RPMI7951 (cell line): ENCODE measurements around the gene RBPJL. TPM values are rescaled to one million over a fixed set of nuclear protein-coding genes. Genes with fewer than 3 reads are reported as not detected.

ENCODE experiments used
- DNase-seq: peaks from one replicate; pipeline ENCODE4 v3.0.0-alpha.2; 2012; ENCODE audit warnings: low read depth
- total RNA-seq: library from RNA; depleted of rRNA; stranded (reverse); fragments of >200 nt; shearing (Covaris generic); gene quantifications from 2 replicates; pipeline ENCODE4 v1.2.3, GENCODE V29; 2014; rRNA removed

RBPJL gene, protein sequence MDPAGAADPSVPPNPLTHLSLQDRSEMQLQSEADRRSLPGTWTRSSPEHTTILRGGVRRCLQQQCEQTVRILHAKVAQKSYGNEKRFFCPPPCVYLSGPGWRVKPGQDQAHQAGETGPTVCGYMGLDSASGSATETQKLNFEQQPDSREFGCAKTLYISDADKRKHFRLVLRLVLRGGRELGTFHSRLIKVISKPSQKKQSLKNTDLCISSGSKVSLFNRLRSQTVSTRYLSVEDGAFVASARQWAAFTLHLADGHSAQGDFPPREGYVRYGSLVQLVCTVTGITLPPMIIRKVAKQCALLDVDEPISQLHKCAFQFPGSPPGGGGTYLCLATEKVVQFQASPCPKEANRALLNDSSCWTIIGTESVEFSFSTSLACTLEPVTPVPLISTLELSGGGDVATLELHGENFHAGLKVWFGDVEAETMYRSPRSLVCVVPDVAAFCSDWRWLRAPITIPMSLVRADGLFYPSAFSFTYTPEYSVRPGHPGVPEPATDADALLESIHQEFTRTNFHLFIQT
- not detected in 2 replicates for total RNA-seq

DNA sequence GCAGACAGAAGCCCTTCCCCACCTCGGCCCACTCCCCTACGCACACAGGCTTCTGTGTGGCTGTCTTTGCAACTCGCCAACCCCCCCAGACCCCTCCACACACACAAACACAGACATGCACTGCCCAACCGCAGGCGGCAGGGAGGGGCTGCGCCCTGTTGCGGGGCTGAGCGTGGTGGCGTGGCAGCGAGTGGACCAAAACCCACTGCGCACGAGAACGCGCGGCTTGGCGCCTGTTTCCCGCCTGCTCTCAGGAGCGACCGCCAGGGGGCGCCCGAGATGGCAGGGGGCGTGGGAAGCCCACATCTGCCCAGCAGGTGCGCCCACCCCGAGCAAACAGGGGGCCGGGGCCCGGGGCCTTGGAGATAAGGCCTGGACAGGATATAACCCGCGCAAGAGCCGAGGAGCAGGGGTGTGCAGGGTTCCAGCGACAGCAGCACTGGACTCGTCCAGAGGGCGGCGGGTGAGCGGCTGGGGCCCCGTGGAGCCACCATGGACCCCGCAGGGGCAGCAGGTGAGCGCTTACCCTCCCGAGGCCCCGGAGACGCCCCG lies at the start of gene RBPJL:
Gene RBPJL, plus strand, starts transcription at position 410 of the 552 bp plus-strand sequence. Its CDS starts 83 bp downstream, at position 493.
- DNase-seq = no peak

GRCh38 chr20:45257161-45257560 lies 49.5 kb upstream of the RBPJL start:
- no peak for DNase-seq

- DNase-seq = no peak
Observed at GRCh38 chr20:45257711-45258110, 48.9 kb upstream of the RBPJL start.

DNA sequence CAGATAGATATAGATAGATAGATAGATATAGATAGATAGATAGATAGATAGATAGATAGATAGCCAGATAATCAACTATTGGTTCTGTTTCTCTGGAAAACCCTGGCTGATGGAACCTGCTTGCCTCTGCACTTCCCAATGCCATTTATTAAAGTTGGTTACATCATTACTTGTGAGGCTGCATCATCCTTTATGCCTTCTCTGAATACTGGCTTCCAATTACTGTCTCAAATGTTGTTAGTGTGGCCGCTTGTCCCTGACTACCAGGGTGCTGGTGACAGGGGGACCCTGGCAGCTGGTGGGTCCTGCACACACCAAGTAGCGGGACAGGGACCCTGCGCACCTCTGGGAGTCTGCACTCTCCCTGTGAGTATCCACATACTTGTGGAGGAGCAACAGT lies 48.4 kb upstream of the RBPJL start:
- no peak for DNase-seq

GRCh38 chr20:45258664-45259063 lies 48.0 kb upstream of the RBPJL start:
- DNase-seq = no peak

- no peak for DNase-seq
Observed at GRCh38 chr20:45263556-45264266, 42.9 kb upstream of the RBPJL start.

- DNase-seq = no peak
Observed at GRCh38 chr20:45266977-45267376, 39.7 kb upstream of the RBPJL start.

GRCh38 chr20:45268531-45268930 lies 38.1 kb upstream of the RBPJL start:
- no peak for DNase-seq

DNA sequence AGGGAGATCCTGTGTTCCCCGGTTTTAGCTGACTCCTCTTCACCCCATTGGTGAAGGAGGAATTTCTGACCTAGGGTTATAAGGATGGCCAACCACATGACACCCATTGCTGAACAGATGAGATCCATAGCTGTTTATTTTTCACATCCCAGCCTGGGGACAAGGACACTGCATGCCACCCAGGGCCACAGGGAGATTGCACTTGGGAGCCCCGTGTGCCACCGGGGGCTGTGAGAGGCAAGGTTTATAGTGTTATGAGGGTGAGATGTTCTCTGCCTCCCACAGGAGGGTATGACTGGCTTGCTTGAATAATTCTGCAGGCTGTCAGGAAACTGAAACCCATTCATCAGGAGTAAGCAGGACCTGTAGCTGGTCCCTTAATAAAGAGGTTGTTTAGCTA lies 37.6 kb upstream of the RBPJL start:
- no peak for DNase-seq

- DNase-seq = no peak
Observed at GRCh38 chr20:45269754-45270270, 36.8 kb upstream of the RBPJL start.

DNA sequence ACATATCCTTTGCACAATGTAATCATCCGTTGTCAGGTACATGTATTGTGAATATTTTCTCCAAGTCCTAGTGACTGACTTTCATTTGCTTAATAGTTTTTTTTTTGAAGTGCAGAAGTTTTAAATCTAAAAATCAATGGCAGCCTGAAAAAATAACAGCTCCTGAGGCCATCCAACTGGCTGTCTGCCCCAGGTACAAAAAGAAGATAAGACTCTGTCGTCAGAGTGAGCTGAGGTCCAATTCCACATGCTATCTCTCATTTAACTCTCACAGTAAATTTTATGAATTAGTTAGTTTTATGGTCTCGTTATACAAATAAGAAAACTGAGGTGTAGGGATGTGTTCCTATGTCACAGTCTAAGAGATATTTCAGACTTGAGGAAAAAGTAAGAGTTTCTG lies 31.3 kb upstream of the RBPJL start:
- DNase-seq = no peak

DNA sequence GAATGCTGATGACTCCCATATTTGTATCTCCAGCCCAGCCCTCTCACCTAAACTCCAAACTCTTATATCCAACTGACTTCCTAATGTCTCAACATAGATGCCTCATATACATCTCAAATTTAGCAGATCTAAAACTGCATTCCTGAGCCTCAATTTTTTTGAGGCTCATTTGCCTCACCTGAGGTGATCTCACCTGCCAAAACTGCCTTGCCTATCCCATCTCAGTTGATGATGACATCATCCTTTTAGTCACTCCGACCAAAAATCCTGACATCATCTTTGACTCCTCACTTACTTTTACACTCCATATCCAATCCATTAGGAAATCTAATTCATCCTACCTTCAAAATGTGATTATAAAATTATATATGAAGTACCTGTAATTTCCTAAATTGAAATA lies 26.6 kb upstream of the RBPJL start:
- DNase-seq = no peak

GRCh38 chr20:45282700-45283550 lies 23.7 kb upstream of the RBPJL start:
- no peak for DNase-seq

DNA sequence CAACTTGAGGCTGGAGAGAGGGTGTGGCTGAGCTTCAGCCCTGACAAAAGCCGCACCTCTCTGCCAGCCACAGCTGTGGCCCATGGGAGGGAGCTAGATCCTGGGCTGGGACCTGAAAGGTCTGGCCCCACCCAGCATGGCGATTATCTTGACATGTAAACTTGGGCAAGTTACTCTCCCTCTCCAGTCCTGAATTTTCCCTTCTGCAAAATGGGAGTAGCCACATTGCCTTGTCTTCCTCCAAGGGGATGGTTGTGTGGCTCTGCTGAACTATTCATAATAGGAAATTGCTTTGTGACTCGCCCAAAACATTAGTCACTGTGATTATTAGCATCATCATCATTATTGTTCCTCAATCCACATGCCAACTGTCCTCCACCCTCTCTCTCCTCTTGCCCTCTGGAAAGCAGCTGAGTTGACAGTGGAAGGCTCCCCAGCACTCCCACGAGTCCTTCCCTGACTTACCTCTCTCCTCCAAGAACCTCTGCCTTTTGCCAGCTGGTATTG lies 23.0 kb upstream of the RBPJL start:
- DNase-seq = no peak

- no peak for DNase-seq
Observed at GRCh38 chr20:45288376-45288775, 18.3 kb upstream of the RBPJL start.

DNA sequence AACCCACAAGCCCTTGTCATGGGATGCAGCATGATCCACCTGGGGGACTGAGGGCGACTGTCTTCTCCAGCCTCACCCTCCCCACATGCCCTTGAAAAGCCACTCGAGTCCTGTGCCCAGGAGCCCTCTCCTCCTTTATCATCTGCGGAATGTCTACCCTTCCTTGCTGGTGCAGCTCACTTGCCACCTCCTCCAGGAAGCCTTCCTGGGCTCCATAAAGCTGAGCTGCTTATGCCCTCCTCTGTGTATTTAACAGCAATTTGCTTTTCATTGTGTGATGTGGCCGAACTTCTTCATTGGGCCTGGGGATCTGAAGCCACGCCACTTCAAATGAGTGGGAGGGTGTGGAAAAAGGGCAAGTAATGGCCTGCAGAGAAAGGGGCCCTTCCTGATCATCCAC lies 17.8 kb upstream of the RBPJL start:
- DNase-seq = no peak

DNA sequence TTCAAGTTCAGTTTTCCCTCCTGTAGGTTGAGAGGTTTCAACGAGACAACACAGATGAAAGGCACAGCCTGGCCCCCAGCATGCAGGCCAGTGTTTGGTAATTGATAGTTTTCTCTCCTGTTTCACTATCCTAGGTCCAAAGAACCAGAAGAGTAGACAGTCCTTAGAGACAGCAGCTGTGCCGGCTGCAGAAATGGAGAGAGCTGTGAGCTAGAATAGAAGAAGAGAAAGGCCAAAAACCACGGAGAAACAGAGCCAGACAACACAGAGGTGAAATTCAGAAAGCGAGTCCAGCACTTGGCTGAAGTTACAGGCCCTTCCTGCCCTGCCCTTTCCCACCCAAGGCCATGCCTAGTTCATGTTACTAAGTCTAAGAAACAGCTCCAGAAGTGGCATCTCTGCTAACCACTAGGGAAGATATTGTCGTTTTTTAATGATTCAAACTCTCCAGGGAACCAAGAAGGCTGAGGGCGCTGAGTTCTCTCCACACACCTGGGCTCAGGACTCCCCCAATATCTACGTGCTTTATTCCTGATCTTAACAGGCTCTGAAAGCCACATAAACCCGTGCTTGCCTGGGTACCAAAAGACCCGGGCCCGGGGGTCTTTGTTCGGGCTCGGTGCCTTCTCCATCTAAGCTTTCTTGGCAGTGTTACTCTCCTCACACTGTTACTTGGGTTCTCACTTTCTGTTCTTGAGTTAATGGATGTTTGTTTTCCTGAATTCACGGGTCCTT lies 16.5 kb upstream of the RBPJL start:
- DNase-seq = no peak

- peak; percentile 77 for DNase-seq
Observed at GRCh38 chr20:45290677-45291355, 15.8 kb upstream of the RBPJL start.

DNA sequence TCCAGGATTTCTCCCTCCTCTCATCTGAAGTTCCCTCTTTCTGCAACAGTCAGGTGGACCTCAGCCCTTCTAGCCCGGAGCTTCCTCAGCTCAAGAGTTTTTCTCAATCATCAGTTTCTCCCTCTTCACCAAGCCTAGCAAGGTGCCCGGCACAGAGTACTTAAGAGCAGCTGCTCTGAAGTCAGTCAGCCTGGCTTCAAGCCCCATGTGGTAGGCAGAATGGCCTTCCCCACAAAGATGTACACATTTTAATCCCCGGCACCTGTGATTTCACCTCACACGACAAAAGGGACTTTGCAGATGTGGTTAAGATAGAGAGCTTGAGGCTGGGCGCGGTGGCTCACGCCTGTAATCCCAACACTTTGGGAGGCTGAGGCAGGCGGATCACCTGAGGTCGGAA lies 15.1 kb upstream of the RBPJL start:
- DNase-seq = no peak

- no peak for DNase-seq
Observed at GRCh38 chr20:45292343-45292742, 14.3 kb upstream of the RBPJL start.
